Measurements from ENCODE around the gene TSC22D2.
"Not testable (repeated sequence)": the region's sequence is repeated elsewhere in the genome, so short reads cannot be mapped to it uniquely, and the experiment has no call there.

The TSC22D2 gene

GRCh38 chr3:150500960-150501359 is 92.9 kb downstream of the TSC22D2 start:
- H3K4me3 ChIP-seq (ENCODE audit: low read length); H3K9ac ChIP-seq (ENCODE audit: low read length); H3K36me3 ChIP-seq (ENCODE audit: control insufficient read depth, low read depth, low read length); H3K27ac ChIP-seq (ENCODE audit: low read length); H3K4me1 ChIP-seq (ENCODE audit: control insufficient read depth, low read depth, low read length); H3K9me3 ChIP-seq (ENCODE audit: control insufficient read depth, low read depth, low read length); H3K27me3 ChIP-seq (ENCODE audit: control insufficient read depth, insufficient read depth, low read length): not testable (repeated sequence)

GRCh38 chr3:150503402-150504099 is 95.5 kb downstream of the TSC22D2 start:
- H3K27ac ChIP-seq (ENCODE audit: low read length), result no peak overlapping the region
- peaks cover 4% of the 10 kb centered on the region for H3K9me3 ChIP-seq (ENCODE audit: control insufficient read depth, low read depth, low read length)
- H3K27me3 ChIP-seq (ENCODE audit: control insufficient read depth, insufficient read depth, low read length), result no peaks in the 10 kb centered on the region
- H3K36me3 ChIP-seq (ENCODE audit: control insufficient read depth, low read depth, low read length), result no peaks in the 10 kb centered on the region
- no peak overlapping the region for H3K4me3 ChIP-seq (ENCODE audit: low read length)
- H3K4me1 ChIP-seq (ENCODE audit: control insufficient read depth, low read depth, low read length), result no peaks in the 10 kb centered on the region
- no peak overlapping the region for H3K9ac ChIP-seq (ENCODE audit: low read length)

GRCh38 chr3:150504483-150504882 is 96.4 kb downstream of the TSC22D2 start:
- Histone ChIP-seq H3K4me3 (ENCODE audit: low read length) (no peak overlapping the region), H3K36me3 (ENCODE audit: control insufficient read depth, low read depth, low read length) (no peaks in the 10 kb centered on the region), H3K9me3 (ENCODE audit: control insufficient read depth, low read depth, low read length) (peaks cover 4% of the 10 kb centered on the region), H3K27me3 (ENCODE audit: control insufficient read depth, insufficient read depth, low read length) (no peaks in the 10 kb centered on the region), H3K27ac (ENCODE audit: low read length) (no peak overlapping the region), H3K9ac (ENCODE audit: low read length) (no peak overlapping the region), H3K4me1 (ENCODE audit: control insufficient read depth, low read depth, low read length) (no peaks in the 10 kb centered on the region)

- no peak overlapping the region for H3K9ac ChIP-seq (ENCODE audit: low read length)
- H3K36me3 ChIP-seq (ENCODE audit: control insufficient read depth, low read depth, low read length), result no peaks in the 10 kb centered on the region
- H3K4me3 ChIP-seq (ENCODE audit: low read length), result no peak overlapping the region
- H3K27ac ChIP-seq (ENCODE audit: low read length), result no peak overlapping the region
- H3K4me1 ChIP-seq (ENCODE audit: control insufficient read depth, low read depth, low read length), result peaks cover 16% of the 10 kb centered on the region
- no peaks in the 10 kb centered on the region for H3K9me3 ChIP-seq (ENCODE audit: control insufficient read depth, low read depth, low read length)
- no peaks in the 10 kb centered on the region for H3K27me3 ChIP-seq (ENCODE audit: control insufficient read depth, insufficient read depth, low read length)
These were observed 100.3 kb downstream of the TSC22D2 start for GRCh38 chr3:150508401-150508800.

- Histone ChIP-seq H3K9me3 (ENCODE audit: control insufficient read depth, low read depth, low read length) (no peaks in the 10 kb centered on the region), H3K27me3 (ENCODE audit: control insufficient read depth, insufficient read depth, low read length) (no peaks in the 10 kb centered on the region), H3K4me3 (ENCODE audit: low read length) (no peak overlapping the region), H3K4me1 (ENCODE audit: control insufficient read depth, low read depth, low read length) (peaks cover 18% of the 10 kb centered on the region), H3K36me3 (ENCODE audit: control insufficient read depth, low read depth, low read length) (no peaks in the 10 kb centered on the region), H3K9ac (ENCODE audit: low read length) (no peak overlapping the region), H3K27ac (ENCODE audit: low read length) (no peak overlapping the region)
These were observed 101.7 kb downstream of the TSC22D2 start for GRCh38 chr3:150509780-150510179.

GRCh38 chr3:150511122-150511821 is 103.2 kb downstream of the TSC22D2 start:
- Histone ChIP-seq H3K4me1 (ENCODE audit: control insufficient read depth, low read depth, low read length) (peaks cover 18% of the 10 kb centered on the region), H3K36me3 (ENCODE audit: control insufficient read depth, low read depth, low read length) (no peaks in the 10 kb centered on the region), H3K4me3 (ENCODE audit: low read length) (no peak overlapping the region), H3K9ac (ENCODE audit: low read length) (no peak overlapping the region), H3K27me3 (ENCODE audit: control insufficient read depth, insufficient read depth, low read length) (no peaks in the 10 kb centered on the region), H3K9me3 (ENCODE audit: control insufficient read depth, low read depth, low read length) (no peaks in the 10 kb centered on the region), H3K27ac (ENCODE audit: low read length) (no peak overlapping the region)

- H3K36me3 ChIP-seq (ENCODE audit: control insufficient read depth, low read depth, low read length), result no peaks in the 10 kb centered on the region
- peaks cover 18% of the 10 kb centered on the region for H3K4me1 ChIP-seq (ENCODE audit: control insufficient read depth, low read depth, low read length)
- no peak overlapping the region for H3K27ac ChIP-seq (ENCODE audit: low read length)
- H3K9ac ChIP-seq (ENCODE audit: low read length), result no peak overlapping the region
- H3K9me3 ChIP-seq (ENCODE audit: control insufficient read depth, low read depth, low read length), result no peaks in the 10 kb centered on the region
- H3K4me3 ChIP-seq (ENCODE audit: low read length), result no peak overlapping the region
- H3K27me3 ChIP-seq (ENCODE audit: control insufficient read depth, insufficient read depth, low read length), result no peaks in the 10 kb centered on the region
These were observed 107.1 kb downstream of the TSC22D2 start for GRCh38 chr3:150515210-150515609.
